Parathyroid adenoma (tissue), 2 donors: ENCODE data around the gene CILP.

Experiments
- H2AFZ ChIP-seq: fragments of 300-600 bp; sonication (generic); one replicate; pipeline ENCODE4 v1.7.0; 2017; ENCODE audit warnings: antibody characterized with exemption, mild to moderate bottlenecking
- H3K27ac ChIP-seq: fragments of 300-600 bp; sonication (generic); one replicate; pipeline ENCODE4 v1.7.0; 2017
- H3K27me3 ChIP-seq: fragments of 300-600 bp; sonication (generic); one replicate; pipeline ENCODE4 v1.7.0; 2017; ENCODE audit warnings: low read length; ENCODE audit not compliant: control insufficient read depth, insufficient read depth
- H3K36me3 ChIP-seq: fragments of 300-600 bp; sonication (generic); one replicate; pipeline ENCODE4 v1.7.0; 2017; ENCODE audit warnings: low read length; ENCODE audit not compliant: control insufficient read depth, insufficient read depth
- H3K4me1 ChIP-seq: fragments of 300-600 bp; sonication (generic); one replicate; pipeline ENCODE4 v1.7.0; 2017; ENCODE audit warnings: control low read depth
- H3K4me2 ChIP-seq: fragments of 300-600 bp; sonication (generic); one replicate; pipeline ENCODE4 v1.7.0; 2017; ENCODE audit warnings: low read length
- H3K4me3 ChIP-seq: fragments of 300-600 bp; sonication (generic); one replicate; pipeline ENCODE4 v1.7.0; 2017; ENCODE audit warnings: low read depth, low read length
- H3K79me2 ChIP-seq: fragments of 300-600 bp; sonication (generic); one replicate; pipeline ENCODE4 v1.7.0; 2017; ENCODE audit warnings: control low read depth
- H3K9ac ChIP-seq: fragments of 300-600 bp; sonication (generic); one replicate; pipeline ENCODE4 v1.7.0; 2017; ENCODE audit warnings: mild to moderate bottlenecking
- H3K9me3 ChIP-seq: fragments of 300-600 bp; sonication (generic); one replicate; pipeline ENCODE4 v1.7.0; 2017; ENCODE audit warnings: low read length; ENCODE audit not compliant: control insufficient read depth
- CTCF ChIP-seq: fragments of 300-600 bp; sonication (generic); IDR thresholded peaks from one replicate; pipeline ENCODE4 v1.7.0; 2017; ENCODE audit warnings: antibody characterized with exemption, mild to moderate bottlenecking
- donor health status: primary hyperparathyroidism.

Gene CILP

GRCh38 chr15:65204931-65205660 is 6.2 kb downstream of the CILP start:
- H3K4me1 ChIP-seq: peaks cover 9% of the 10 kb centered on the region
- H3K79me2 ChIP-seq: no peaks in the 10 kb centered on the region
- H3K27me3 ChIP-seq: no peaks in the 10 kb centered on the region
- no peak overlapping the region for H3K9ac ChIP-seq
- H3K4me3 ChIP-seq: no peak overlapping the region
- no peak overlapping the region for H2AFZ ChIP-seq
- H3K27ac ChIP-seq: no peak overlapping the region
- no peak overlapping the region for H3K4me2 ChIP-seq
- H3K36me3 ChIP-seq: no peaks in the 10 kb centered on the region
- no peaks in the 10 kb centered on the region for H3K9me3 ChIP-seq
- no peak for TF ChIP-seq CTCF

GRCh38 chr15:65204236-65204930 is 6.9 kb downstream of the CILP start:
- Histone ChIP-seq H2AFZ (no peak overlapping the region), H3K4me2 (no peak overlapping the region)
- no peak for TF ChIP-seq CTCF

GRCh38 chr15:65201918-65202317 is 9.4 kb downstream of the CILP start:
- Histone ChIP-seq H3K4me1 (peaks cover 2% of the 10 kb centered on the region), H2AFZ (no peak overlapping the region), H3K36me3 (no peaks in the 10 kb centered on the region), H3K27me3 (no peaks in the 10 kb centered on the region), H3K79me2 (no peaks in the 10 kb centered on the region), H3K4me3 (no peak overlapping the region), H3K9ac (no peak overlapping the region), H3K4me2 (no peak overlapping the region), H3K27ac (no peak overlapping the region), H3K9me3 (no peaks in the 10 kb centered on the region)
- no peak for TF ChIP-seq CTCF

More at GRCh38 chr15:65204236-65204930, 6.9 kb downstream of the CILP start:
- Histone ChIP-seq H3K27me3 (no peaks in the 10 kb centered on the region), H3K9ac (no peak overlapping the region), H3K4me1 (peaks cover 4% of the 10 kb centered on the region), H3K27ac (no peak overlapping the region), H3K36me3 (no peaks in the 10 kb centered on the region), H3K9me3 (no peaks in the 10 kb centered on the region), H3K79me2 (no peaks in the 10 kb centered on the region), H3K4me3 (no peak overlapping the region)

- Histone ChIP-seq H3K4me3 (no peak overlapping the region), H3K9me3 (no peaks in the 10 kb centered on the region), H3K79me2 (no peaks in the 10 kb centered on the region), H3K27ac (no peak overlapping the region), H3K27me3 (no peaks in the 10 kb centered on the region), H3K9ac (no peak overlapping the region), H3K4me1 (no peaks in the 10 kb centered on the region), H3K4me2 (no peak overlapping the region), H2AFZ (no peak overlapping the region), H3K36me3 (no peaks in the 10 kb centered on the region)
- TF ChIP-seq CTCF: no peak
Observed at GRCh38 chr15:65198571-65198970, 12.7 kb downstream of the CILP start.

GRCh38 chr15:65197337-65197645 is 14.0 kb downstream of the CILP start:
- no peak overlapping the region for H3K9ac ChIP-seq
- no peak overlapping the region for H2AFZ ChIP-seq
- no peak overlapping the region for H3K27ac ChIP-seq
- no peaks in the 10 kb centered on the region for H3K4me1 ChIP-seq
- H3K79me2 ChIP-seq: no peaks in the 10 kb centered on the region
- no peaks in the 10 kb centered on the region for H3K9me3 ChIP-seq
- no peak overlapping the region for H3K4me3 ChIP-seq
- no peaks in the 10 kb centered on the region for H3K27me3 ChIP-seq
- no peak for TF ChIP-seq CTCF
- H3K36me3 ChIP-seq: no peaks in the 10 kb centered on the region
- no peak overlapping the region for H3K4me2 ChIP-seq
